Mucosa of descending colon (tissue), 3 donors: ENCODE measurements around the gene IL1A. TPM values are rescaled to one million over a fixed set of nuclear protein-coding genes. Genes with fewer than 3 reads are reported as not detected.
A peak's percentile ranks its signal among the peaks of the same experiment; 100 is the strongest.

Experiments used
- ATAC-seq: fragments of 200-7000 bp; cut with Tn5 transposase; one replicate; pipeline ENCODE4 v1.9.1; 2020; ENCODE audit warnings: mild to moderate bottlenecking, moderate library complexity
- DNase-seq, 3 donors: peaks; one replicate each; pipeline ENCODE4 v3.0.0-alpha.2; 2020
- H3K36me3 ChIP-seq: fragments of 200-600 bp; one replicate; pipeline ENCODE4 v1.8.0; 2021; ENCODE audit warnings: low read depth, mild to moderate bottlenecking
- H3K4me1 ChIP-seq: fragments of 200-600 bp; one replicate; pipeline ENCODE4 v1.8.0; 2021; ENCODE audit warnings: low read depth, mild to moderate bottlenecking
- H3K4me3 ChIP-seq: fragments of 200-600 bp; one replicate; pipeline ENCODE4 v1.8.0; 2021; ENCODE audit warnings: mild to moderate bottlenecking
- H3K9me3 ChIP-seq: fragments of 200-600 bp; one replicate; pipeline ENCODE4 v1.8.0; 2021; ENCODE audit warnings: mild to moderate bottlenecking
- CTCF ChIP-seq: fragments of 200-600 bp; IDR thresholded peaks from one replicate; pipeline ENCODE4 v1.8.0; 2022; ENCODE audit warnings: antibody characterized with exemption, mild to moderate bottlenecking
- intact Hi-C, 2 donors: fragments of 100-400 bp; cut with DNase I in 1 of 2; cut with micrococcal nuclease in 1 of 2; formaldehyde crosslinking; loops; one replicate each; pipeline versions ENCODE4 v1.11.0 to v1.11.1; 2022; cut with DNase I, micrococcal nuclease
- total RNA-seq, 3 donors: library from RNA; stranded (reverse); fragmentation: NEBNext Ultra II Directional in 2 of 3; extraction: Animal tissue kit (Norgen Biotek cat#: 25700) in 2 of 3; gene quantifications; one replicate each; pipeline versions ENCODE4 v1.2.1 to v1.2.4, GENCODE V29; 2021 to 2023
- donor health status: DM: no; HTN: no; CAD: no; lungs with moderate emphysema.
- donor health status: DM: no; HTN: no; CAD: no.
- donor health status: DM: no; HTN: yes; CAD: no.

IL1A gene
- total RNA-seq, 3 donors from 2014 or later, result not detected

GRCh38 chr2:112764071-112765044, 19.9 kb downstream of the IL1A start, which contains the start of gene CKAP2L:
TSS of gene CKAP2L (minus strand) at chr2:112764609. CDS start at chr2:112764598, 11 bp downstream.
- H3K9me3 ChIP-seq, result no peaks in the 10 kb centered on the region
- ATAC-seq, result peak; percentile 100
- no peak for TF ChIP-seq CTCF
- no peaks in the 10 kb centered on the region for H3K36me3 ChIP-seq
- H3K4me3 ChIP-seq, result peak within 1 kb of the TSS; percentile 38
- intact Hi-C loops, result no loop called here
- DNase-seq, result peak; percentile 95 to 98 (median 97)
- peaks cover 15% of the 10 kb centered on the region for H3K4me1 ChIP-seq

- DNase-seq (no peak), ATAC-seq (no peak)
- intact Hi-C loops, result no loop called here
- no peaks in the 10 kb centered on the region for H3K9me3 ChIP-seq
- H3K4me1 ChIP-seq, result peaks cover 15% of the 10 kb centered on the region
- H3K36me3 ChIP-seq, result no peaks in the 10 kb centered on the region
- no peak overlapping the region for H3K4me3 ChIP-seq
- TF ChIP-seq CTCF, result no peak
These were observed 22.0 kb downstream of the IL1A start for GRCh38 chr2:112762276-112762675.

GRCh38 chr2:112760149-112760548, 24.1 kb downstream of the IL1A start:
- intact Hi-C loops, result no loop called here
- H3K9me3 ChIP-seq, result no peaks in the 10 kb centered on the region
- peaks cover 13% of the 10 kb centered on the region for H3K4me1 ChIP-seq
- no peak for ATAC-seq
- no peak for TF ChIP-seq CTCF
- no peaks in the 10 kb centered on the region for H3K36me3 ChIP-seq
- DNase-seq, result no peak
- no peak overlapping the region for H3K4me3 ChIP-seq

GRCh38 chr2:112758711-112759110, 25.6 kb downstream of the IL1A start:
- DNase-seq (no peak), ATAC-seq (no peak)
- Histone ChIP-seq H3K9me3 (no peaks in the 10 kb centered on the region), H3K4me1 (peaks cover 3% of the 10 kb centered on the region), H3K36me3 (no peaks in the 10 kb centered on the region), H3K4me3 (no peak overlapping the region)
- no peak for TF ChIP-seq CTCF
- intact Hi-C loops, result no loop called here

GRCh38 chr2:112757265-112757664, 27.0 kb downstream of the IL1A start:
- intact Hi-C loops, result no loop called here
- Histone ChIP-seq H3K36me3 (no peaks in the 10 kb centered on the region), H3K9me3 (no peaks in the 10 kb centered on the region), H3K4me3 (no peak overlapping the region), H3K4me1 (no peaks in the 10 kb centered on the region)
- no peak for DNase-seq
- no peak for TF ChIP-seq CTCF
- no peak for ATAC-seq
